IPS-18a (cell line): Measurements from ENCODE around the gene TGFBRAP1.

ENCODE experiments used
- H3K27ac ChIP-seq: one replicate; pipeline ENCODE4 v1.5.1; 2013; ENCODE audit warnings: low read length
- H3K27me3 ChIP-seq: one replicate; pipeline ENCODE4 v1.6.1; 2013; ENCODE audit warnings: mild to moderate bottlenecking, low read length; ENCODE audit not compliant: control insufficient read depth, insufficient read depth
- H3K36me3 ChIP-seq: one replicate; pipeline ENCODE4 v1.6.1; 2013; ENCODE audit warnings: low read depth, low read length; ENCODE audit not compliant: control insufficient read depth
- H3K4me1 ChIP-seq: one replicate; pipeline ENCODE4 v1.6.1; 2013; ENCODE audit warnings: low read depth, low read length; ENCODE audit not compliant: control insufficient read depth
- H3K4me3 ChIP-seq: one replicate; pipeline ENCODE4 v1.5.1; 2013; ENCODE audit warnings: low read length
- H3K9ac ChIP-seq: one replicate; pipeline ENCODE4 v1.6.1; 2013; ENCODE audit warnings: mild to moderate bottlenecking, low read length, moderate library complexity
- H3K9me3 ChIP-seq: one replicate; pipeline ENCODE4 v1.6.1; 2013; ENCODE audit warnings: low read depth, low read length; ENCODE audit not compliant: control insufficient read depth

The TGFBRAP1 gene

GRCh38 chr2:105325389-105325963 lies 4.1 kb downstream of the TGFBRAP1 start:
- no peak overlapping the region for H3K27ac ChIP-seq
- no peaks in the 10 kb centered on the region for H3K27me3 ChIP-seq

GRCh38 chr2:105324732-105325131 lies 4.8 kb downstream of the TGFBRAP1 start:
- Histone ChIP-seq H3K27me3 (no peaks in the 10 kb centered on the region), H3K9me3 (no peaks in the 10 kb centered on the region), H3K4me1 (peaks cover 16% of the 10 kb centered on the region), H3K9ac (no peak overlapping the region), H3K4me3 (no peak overlapping the region), H3K27ac (no peak overlapping the region), H3K36me3 (no peaks in the 10 kb centered on the region)

More at GRCh38 chr2:105325389-105325963, 4.1 kb downstream of the TGFBRAP1 start:
- no peak overlapping the region for H3K4me3 ChIP-seq
- no peaks in the 10 kb centered on the region for H3K9me3 ChIP-seq
- no peaks in the 10 kb centered on the region for H3K36me3 ChIP-seq
- H3K4me1 ChIP-seq, result peaks cover 21% of the 10 kb centered on the region
- no peak overlapping the region for H3K9ac ChIP-seq

GRCh38 chr2:105324101-105324500 lies 5.4 kb downstream of the TGFBRAP1 start:
- Histone ChIP-seq H3K9ac (no peak overlapping the region), H3K4me1 (peaks cover 16% of the 10 kb centered on the region), H3K4me3 (no peak overlapping the region), H3K27me3 (no peaks in the 10 kb centered on the region), H3K36me3 (no peaks in the 10 kb centered on the region), H3K27ac (no peak overlapping the region), H3K9me3 (no peaks in the 10 kb centered on the region)

- no peak overlapping the region for H3K4me3 ChIP-seq
- no peaks in the 10 kb centered on the region for H3K27me3 ChIP-seq
- no peak overlapping the region for H3K27ac ChIP-seq
- H3K9me3 ChIP-seq, result no peaks in the 10 kb centered on the region
- H3K9ac ChIP-seq, result no peak overlapping the region
- H3K4me1 ChIP-seq, result peaks cover 11% of the 10 kb centered on the region
- H3K36me3 ChIP-seq, result no peaks in the 10 kb centered on the region
These were observed 6.4 kb downstream of the TGFBRAP1 start for GRCh38 chr2:105323111-105323510.

- Histone ChIP-seq H3K4me1 (peaks cover 11% of the 10 kb centered on the region), H3K9me3 (no peaks in the 10 kb centered on the region), H3K9ac (no peak overlapping the region), H3K4me3 (no peak overlapping the region), H3K36me3 (no peaks in the 10 kb centered on the region), H3K27me3 (no peaks in the 10 kb centered on the region), H3K27ac (no peak overlapping the region)
These were observed 7.5 kb downstream of the TGFBRAP1 start for GRCh38 chr2:105321875-105322646.

GRCh38 chr2:105320651-105321215 lies 8.8 kb downstream of the TGFBRAP1 start:
- Histone ChIP-seq H3K4me3 (no peak overlapping the region), H3K27ac (no peak overlapping the region), H3K27me3 (no peaks in the 10 kb centered on the region), H3K9ac (no peak overlapping the region), H3K9me3 (no peaks in the 10 kb centered on the region), H3K36me3 (no peaks in the 10 kb centered on the region), H3K4me1 (peaks cover 11% of the 10 kb centered on the region)

- Histone ChIP-seq H3K9me3 (no peaks in the 10 kb centered on the region), H3K27ac (no peak overlapping the region)
These were observed 11.6 kb downstream of the TGFBRAP1 start for GRCh38 chr2:105317937-105318336.

GRCh38 chr2:105315314-105315713 lies 14.2 kb downstream of the TGFBRAP1 start:
- no peaks in the 10 kb centered on the region for H3K27me3 ChIP-seq
- H3K9me3 ChIP-seq, result no peaks in the 10 kb centered on the region
- H3K27ac ChIP-seq, result no peak overlapping the region
- H3K4me3 ChIP-seq, result no peak overlapping the region
- no peaks in the 10 kb centered on the region for H3K36me3 ChIP-seq
- H3K9ac ChIP-seq, result no peak overlapping the region
- H3K4me1 ChIP-seq, result no peaks in the 10 kb centered on the region

More at GRCh38 chr2:105317937-105318336, 11.6 kb downstream of the TGFBRAP1 start:
- H3K4me3 ChIP-seq, result no peak overlapping the region
- no peaks in the 10 kb centered on the region for H3K36me3 ChIP-seq
- H3K9ac ChIP-seq, result no peak overlapping the region
- no peaks in the 10 kb centered on the region for H3K4me1 ChIP-seq
- no peaks in the 10 kb centered on the region for H3K27me3 ChIP-seq

GRCh38 chr2:105313877-105314276 lies 15.7 kb downstream of the TGFBRAP1 start:
- H3K9ac ChIP-seq, result no peak overlapping the region
- no peak overlapping the region for H3K4me3 ChIP-seq
- no peak overlapping the region for H3K27ac ChIP-seq
- peaks cover 2% of the 10 kb centered on the region for H3K4me1 ChIP-seq
- no peaks in the 10 kb centered on the region for H3K9me3 ChIP-seq
- H3K27me3 ChIP-seq, result no peaks in the 10 kb centered on the region
- H3K36me3 ChIP-seq, result no peaks in the 10 kb centered on the region

GRCh38 chr2:105309147-105309545 lies 20.4 kb downstream of the TGFBRAP1 start:
- Histone ChIP-seq H3K4me3 (no peak overlapping the region), H3K36me3 (no peaks in the 10 kb centered on the region), H3K4me1 (peaks cover 6% of the 10 kb centered on the region), H3K9ac (no peak overlapping the region), H3K27me3 (no peaks in the 10 kb centered on the region), H3K27ac (no peak overlapping the region), H3K9me3 (no peaks in the 10 kb centered on the region)

GRCh38 chr2:105308382-105309146 lies 21.0 kb downstream of the TGFBRAP1 start:
- Histone ChIP-seq H3K27ac (no peak overlapping the region), H3K9ac (no peak overlapping the region), H3K4me1 (peaks cover 6% of the 10 kb centered on the region), H3K4me3 (no peak overlapping the region), H3K9me3 (no peaks in the 10 kb centered on the region), H3K36me3 (no peaks in the 10 kb centered on the region), H3K27me3 (no peaks in the 10 kb centered on the region)
